HG02970 (cell line): ENCODE measurements around the gene AFG1L.
"Not testable (repeated sequence)": the region's sequence is repeated elsewhere in the genome, so short reads cannot be mapped to it uniquely, and the experiment has no call there.

Experiments used
- ATAC-seq: cut with Tn5 transposase; IDR thresholded peaks from one replicate; pipeline ENCODE4 v1.9.1; 2021; ENCODE audit warnings: mild to moderate bottlenecking, moderate library complexity, moderate number of reproducible peaks; ENCODE audit not compliant: unreplicated experiment, low FRiP score

Gene AFG1L

DNA sequence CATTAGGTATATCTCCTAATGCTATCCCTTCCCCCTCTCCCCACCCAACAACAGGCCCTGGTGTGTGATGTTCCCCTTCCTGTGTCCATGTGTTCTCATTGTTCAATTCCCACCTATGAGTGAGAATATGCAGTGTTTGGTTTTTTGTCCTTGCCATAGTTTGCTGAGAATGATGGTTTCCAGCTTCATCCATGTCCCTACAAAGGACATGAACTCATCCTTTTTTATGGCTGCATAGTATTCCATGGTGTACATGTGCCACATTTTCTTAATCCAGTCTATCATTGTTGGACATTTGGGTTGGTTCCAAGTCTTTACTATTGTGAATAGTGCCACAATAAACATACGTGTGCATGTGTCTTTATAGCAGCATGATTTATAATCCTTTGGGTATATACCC, 154.9 kb downstream of the AFG1L start:
- not testable (repeated sequence) for ATAC-seq

DNA sequence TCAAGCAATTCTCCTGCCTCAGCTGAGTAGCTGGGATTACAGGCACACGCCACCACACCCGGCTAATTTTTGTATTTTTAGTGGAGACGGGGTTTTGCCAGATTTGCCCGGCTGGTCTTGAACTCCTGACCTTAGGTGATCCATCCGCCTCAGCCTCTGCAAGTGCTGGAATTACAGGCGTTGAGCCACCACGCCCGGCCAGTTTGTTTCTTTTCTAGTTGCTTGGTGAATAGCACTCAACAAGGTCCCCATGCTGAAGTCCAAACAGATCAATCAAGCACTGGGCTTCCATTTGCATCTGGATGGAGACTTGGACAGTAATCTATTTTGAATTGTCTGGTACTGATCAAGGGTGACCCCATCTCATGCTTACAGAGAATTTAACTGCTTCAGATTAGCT, 157.0 kb downstream of the AFG1L start:
- ATAC-seq = no peak

DNA sequence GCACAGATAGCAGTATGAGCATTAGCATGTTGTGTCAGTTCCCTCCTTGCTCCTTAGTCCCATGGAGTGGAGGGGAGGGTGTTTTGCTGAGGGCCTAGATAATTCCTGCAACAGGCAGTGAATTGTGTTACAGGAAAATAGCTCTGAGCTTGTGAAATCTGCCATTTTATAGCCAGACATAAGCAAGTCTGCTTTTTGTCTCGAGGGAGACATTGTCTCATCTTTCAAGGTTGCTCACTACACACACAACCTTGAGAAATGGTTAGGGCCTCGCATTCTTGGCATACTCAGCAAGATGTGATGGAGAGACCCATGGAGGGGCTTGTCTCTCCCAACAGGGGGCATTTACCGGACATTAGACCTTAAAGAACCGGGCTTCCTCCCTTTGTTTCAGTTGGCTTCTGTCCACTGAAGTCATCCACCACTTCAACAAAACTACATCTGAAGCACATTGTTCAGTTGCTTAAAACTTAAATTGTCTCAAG, 157.9 kb downstream of the AFG1L start:
- ATAC-seq = no peak

DNA sequence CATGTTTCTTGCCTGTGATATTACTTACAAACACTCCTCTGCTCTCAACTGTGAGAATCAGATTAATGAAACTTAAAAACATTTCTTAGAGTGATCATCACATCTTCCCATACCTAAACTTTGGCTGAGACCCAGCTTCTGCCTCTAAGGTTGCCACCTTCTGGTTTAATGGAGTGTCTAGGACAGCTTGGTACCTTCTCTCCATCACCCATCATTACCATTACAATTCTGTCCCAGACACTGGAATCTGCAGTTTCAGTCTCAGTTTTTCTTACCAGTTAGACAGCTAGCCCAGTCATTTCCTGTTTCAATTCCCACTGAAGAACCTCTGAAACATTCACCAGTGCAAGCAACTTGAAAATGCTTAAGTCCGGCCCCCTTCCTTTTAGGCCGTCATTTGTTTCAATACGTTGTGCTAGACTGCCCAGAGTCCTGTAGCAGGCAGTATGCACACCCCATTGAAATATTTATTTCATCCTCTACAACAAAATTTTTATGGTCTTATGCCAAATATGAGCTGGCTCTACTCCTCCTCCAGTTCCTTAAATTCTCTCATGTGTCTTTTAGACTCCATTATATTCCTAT, 158.8 kb downstream of the AFG1L start:
- no peak for ATAC-seq

DNA sequence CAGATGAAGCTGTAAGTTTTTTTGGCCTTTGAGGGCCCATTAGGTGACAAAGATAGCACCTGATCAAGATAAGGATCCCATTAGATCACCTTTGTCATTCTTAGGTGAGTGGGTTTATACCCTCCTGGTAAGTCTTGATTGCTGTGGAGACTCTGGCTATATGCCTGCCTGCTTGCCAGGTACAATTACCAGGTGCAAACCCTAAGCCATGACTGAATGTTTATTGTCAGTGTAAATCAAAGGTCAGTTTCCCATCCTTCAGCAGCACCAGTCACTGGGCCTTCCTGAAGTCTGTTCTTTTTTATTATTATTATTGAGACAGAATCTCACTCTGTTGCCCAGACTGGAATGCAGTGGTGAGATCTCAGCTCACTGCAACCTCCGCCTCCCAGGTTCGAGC, 159.5 kb downstream of the AFG1L start:
- ATAC-seq = no peak

DNA sequence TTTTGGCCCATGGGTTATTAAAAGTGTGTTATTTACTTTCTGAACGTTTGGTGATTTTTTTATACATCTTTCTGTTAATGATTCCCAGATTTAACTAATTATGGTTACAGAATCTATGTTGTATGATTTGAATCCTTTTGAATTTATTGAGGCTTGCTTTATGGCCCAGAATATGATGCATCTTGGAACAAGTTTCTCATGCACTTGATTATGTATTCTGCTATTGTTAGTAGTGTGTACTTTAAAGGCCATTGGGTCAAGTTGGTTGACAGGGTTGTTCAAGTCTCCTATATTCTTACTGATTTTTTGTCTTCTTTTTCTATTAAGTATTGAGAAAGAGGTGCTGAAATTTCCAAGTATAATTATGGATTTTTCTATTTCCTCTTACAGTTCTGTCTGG, 160.8 kb downstream of the AFG1L start:
- ATAC-seq = no peak

DNA sequence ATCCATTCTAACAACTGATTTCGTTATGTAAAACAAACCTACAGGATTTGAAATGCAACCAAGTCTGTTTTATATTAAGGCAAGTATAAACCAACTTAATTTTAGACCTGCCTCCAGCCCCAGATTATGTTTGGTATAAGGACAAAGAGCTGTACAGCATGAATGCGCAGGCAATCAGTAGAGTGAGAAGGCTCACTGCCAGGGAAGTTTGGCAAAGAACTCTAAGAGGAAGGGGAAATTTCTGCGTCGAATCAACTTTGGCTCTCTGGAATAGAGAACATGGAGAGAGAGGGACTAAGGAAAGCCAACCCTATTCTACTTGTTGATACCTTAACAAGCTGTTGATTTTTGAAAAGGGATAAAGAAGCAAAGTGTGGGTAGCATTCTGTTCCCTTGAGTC, 168.9 kb downstream of the AFG1L start:
- ATAC-seq = no peak

DNA sequence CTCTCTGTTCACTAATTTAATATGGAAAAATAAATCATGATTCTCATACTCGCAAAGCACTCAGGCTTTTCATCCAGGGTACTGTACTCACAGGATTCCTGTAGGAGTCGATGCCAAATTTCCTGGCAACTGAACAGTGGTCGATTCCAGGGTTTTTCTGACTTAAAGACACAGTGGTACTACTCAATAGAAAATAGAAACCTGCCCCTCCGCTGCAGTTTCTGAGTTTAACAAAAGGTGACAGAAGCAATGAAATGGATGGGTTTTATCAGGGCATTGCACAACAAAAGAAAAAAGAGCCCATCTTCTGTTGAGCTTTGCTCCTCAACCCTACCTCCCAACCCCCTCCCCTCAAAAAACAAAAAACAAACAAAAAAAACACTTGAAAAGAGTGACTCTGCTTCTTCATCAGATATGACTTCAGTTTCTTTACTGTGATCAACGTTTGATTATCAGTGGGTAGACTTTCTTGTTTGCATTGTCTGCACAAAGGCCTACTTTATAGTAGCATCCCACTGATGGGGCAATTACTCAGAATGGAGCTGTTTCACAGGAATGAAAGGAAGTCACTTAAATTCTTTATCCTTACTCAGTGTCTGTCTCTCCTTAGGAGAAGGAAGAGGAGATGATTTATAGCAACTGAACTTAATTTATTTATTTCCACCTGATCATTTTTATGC, 169.7 kb downstream of the AFG1L start:
- ATAC-seq = no peak

DNA sequence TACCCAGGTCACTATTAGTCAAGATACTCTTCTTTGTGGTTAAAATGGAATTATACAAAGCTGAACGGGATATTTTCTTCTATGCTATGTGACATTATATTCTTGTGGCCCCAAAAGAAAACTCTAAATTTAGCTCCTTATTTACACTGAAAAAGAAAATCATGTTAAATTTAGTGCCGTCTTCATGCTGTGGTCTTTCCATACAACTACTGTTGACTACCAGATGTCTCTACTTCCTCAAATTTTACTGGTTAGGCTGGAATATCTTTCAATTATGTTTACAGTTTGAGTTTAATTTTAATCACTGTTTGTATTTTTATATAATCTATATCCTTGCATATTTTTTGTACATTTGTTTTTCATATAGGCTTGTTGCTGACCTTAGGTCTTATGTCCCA, 170.2 kb downstream of the AFG1L start:
- ATAC-seq = no peak

DNA sequence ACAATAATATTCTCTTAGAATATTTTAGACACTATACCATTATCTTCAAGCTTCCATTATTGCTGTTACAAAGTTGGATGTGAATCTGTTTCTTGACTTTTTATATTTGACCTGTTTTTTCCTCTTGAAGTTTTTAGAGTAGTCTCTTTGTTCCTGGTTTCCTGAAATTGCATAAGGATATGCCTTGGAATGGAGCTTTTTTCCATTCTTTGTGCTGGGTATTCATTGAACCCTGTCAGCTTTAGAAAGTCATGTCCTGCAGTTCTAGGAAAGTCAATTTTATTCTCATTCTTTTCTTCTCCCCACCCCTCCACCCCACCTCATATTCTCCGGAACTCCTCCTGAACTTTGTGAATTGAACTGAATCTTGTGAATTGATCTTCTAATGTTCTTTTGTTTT, 173.5 kb downstream of the AFG1L start:
- ATAC-seq = no peak

DNA sequence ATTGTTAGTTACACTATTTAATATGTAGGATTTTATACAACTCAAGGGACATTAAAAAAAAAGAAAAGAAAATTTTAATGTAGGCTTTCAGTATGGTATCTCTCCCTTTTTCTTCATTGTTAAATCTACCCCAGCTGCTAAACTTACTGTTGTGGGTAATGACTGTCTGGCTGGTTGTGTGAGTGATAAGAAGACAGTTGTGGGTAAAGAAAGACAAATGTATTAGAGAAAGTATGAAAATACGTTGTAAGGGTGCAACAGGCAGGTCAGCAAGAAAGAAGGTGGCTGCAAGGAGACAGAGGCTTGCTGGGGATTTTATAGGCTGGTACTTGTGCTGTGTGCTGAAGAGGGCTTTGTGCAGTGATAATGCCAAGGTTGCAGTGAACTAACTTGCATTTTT, 174.5 kb downstream of the AFG1L start:
- ATAC-seq = no peak

DNA sequence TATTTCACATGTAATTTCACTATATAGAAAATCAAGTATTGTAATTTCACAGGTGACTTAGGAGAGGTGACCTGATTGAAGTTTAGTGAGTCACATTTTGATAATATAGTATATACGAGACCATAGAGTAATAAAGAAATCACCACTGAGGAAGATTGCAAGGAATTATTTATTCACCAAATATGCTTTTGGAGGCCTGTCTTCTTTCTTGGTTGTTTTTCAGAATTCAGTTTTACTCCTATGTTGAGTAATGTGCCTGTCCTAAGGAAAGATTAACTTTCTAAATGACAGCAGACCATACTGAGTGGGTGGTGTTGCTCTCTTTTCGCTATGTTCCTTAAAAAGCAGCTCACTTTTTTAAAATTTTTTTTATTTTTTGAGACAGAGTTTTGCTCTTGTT, 178.3 kb downstream of the AFG1L start:
- ATAC-seq = no peak

DNA sequence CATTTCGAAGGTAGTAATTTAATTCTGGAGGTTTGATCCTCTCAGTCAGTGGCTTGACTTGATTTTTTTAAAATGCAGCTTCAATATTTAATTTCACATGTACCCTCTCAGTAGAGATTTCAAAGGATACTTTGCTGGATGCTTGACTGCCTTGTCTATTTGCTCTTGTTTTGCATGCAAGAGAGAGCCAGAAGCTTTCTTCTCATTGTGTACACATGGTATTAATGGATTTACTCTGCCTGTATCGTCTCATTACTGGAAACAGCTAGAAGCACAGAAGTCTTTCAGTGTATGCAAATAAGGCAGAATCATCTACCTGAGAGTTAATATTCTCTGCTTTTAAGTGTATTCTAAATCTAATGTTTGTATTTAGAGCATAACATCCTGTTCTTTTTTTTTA, 181.5 kb downstream of the AFG1L start:
- no peak for ATAC-seq

DNA sequence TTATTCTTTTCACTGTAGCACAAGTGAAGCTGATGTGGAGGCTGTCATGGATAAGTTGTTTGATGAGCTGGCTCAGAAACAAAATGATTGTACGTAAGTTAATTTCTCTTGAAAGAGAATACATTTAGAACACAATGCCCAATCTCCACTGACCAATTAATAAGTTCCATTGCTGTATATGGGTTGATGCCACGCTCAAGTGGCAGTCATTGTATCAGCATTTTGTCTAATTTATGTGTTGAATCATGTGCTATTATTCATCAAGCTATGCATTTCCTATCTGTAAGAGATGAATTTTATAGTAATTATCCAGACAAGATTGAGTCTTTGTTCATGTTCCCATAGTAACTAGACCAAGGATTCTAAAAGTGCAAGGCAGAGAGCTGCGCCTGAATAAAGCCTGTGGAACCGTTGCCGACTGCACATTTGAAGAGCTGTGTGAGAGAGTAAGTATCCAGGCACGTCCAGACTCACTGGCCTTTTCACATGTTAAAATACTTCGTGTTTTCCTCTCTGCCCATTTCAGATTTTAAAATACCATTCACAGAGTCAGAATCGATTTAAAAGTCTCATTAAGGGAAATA, 182.1 kb downstream of the AFG1L start:
- no peak for ATAC-seq

DNA sequence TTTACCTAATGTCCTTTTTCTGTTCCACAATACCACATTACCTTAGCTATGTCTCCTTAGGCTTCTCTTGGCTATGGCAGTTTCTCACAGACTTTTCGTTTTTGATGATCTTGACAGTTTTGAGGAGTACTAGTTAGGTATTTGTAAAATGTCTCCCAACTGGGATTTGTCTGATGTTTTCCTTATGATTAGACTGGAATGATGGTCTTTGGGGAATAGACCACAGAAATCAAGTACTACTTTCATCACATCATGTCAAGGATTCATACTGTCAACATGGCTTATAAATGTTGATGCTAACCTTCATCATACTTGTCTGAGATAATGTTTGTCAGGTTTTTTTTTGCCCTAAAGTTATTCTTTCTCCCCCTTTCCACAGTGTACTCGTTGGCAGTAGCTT, 187.7 kb downstream of the AFG1L start:
- no peak for ATAC-seq

DNA sequence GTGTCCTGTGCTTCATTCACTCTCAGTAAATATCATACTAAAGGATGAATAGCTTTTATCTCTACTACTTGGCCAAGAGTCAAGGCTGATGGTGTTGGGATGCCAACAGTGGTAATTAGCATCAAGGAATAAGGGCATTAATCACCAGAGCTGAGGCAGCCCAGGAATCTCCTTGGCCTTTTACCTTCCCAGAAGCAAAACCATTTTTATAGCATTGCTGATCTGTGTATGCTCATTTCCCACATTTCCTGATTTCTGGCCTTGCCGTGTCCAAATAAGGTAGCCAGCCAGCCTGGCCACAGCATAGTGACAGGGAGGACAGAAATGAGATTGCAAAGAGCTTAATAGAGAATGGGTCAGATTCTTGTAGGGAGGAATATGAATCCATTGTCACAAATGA, 189.2 kb downstream of the AFG1L start:
- ATAC-seq = no peak

DNA sequence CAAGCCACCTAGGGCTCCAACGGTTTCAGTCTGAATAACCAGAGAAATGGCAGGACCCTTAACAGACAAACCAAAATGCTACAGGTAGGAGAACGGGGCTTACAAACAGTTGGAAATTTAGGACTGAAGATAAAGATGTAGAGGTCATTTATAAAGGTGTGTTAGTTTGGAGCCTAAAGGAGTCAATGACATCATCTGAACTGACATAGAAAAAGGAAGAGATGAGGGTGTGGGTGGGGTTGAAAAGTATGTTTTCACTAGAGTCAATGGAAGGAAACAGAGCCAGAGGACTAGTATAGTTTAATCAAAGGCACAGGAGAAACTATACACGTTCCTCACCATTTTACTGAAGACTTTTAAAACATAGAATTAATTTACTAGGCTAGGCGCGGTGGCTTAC, 194.8 kb downstream of the AFG1L start:
- ATAC-seq = no peak

DNA sequence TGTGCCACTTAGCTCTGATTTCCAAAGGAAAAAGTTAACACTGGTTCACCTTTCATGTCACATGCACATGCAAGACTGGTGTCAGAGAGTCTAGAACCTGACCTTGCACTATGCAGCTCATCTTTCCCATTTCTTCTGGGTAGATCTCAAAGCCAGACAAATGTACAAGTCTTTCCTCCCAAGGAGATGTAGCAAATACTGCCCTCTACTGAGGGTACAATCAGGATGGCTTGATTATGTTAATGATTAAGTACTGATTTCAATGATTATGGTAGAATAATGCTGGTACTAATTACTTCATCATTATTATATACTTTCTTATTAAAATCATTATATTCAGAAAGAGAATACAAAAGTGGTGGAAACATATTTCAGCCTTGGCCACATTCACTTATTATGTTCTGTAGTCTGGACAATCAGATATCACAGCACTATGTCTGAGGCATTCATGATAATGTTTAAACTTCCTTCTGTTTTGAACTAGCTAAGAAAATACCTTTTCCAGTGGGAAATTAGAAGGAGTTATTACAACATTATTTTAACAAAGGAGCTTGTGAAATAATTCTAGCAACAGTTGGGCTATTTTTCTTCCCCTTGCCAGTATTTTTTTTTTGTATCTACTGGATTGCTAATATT, 197.4 kb downstream of the AFG1L start:
- no peak for ATAC-seq

DNA sequence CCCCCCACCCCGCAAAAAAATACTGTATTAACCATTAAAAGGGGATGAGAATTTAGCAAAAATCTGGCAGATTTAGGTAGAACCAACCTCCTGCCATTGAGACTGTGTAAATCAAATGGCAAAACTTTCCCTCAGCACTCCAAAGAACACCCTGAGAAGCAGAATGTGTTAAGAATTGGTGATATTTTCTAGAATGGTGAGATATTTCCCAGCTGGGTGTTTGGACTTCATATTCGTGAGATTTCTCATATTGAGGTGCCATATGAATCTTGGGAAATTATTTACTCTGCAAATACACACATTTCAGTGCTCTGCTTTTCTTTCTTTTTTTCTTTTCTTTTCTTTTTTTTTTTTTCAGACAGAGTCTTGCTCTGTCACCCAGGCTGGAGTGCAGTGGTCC, 199.6 kb downstream of the AFG1L start:
- ATAC-seq = no peak

DNA sequence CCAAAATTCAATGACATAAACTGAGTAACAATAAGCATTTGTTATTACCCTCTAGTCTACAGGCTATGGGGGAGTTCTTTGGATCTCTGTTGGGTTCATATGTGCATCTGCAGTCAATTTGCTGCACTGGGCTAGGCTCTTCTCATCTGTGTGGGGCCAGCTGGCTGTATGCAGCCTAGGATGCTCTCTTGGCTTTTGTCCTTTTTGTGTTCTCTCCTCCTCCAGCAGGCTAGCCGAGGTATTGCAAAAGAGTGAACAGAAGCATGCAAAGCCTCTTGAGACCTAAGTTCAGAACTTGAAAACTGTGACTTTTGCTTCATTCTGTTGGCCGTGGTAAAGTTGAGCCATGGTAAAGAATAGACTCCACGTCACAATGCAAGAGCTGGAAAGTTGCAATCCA, 203.0 kb downstream of the AFG1L start:
- no peak for ATAC-seq

DNA sequence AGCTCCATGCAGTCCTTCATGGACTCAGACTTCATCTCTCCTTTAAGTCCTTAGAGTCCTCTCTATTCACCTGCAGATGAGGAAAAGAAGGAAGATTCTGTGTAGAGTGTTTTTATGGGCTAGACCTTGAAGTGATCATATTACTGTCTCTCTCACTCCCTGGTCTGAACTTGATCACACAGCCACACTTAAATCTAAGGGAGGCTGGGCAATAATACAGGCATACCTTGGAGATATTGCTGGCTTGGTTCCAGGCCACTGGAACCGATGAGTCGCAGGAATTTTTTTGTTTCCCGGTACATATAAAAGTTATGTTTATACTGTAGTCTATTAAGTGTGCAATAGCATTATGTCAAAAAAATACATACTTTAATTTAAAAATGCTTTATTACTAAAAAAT, 206.7 kb downstream of the AFG1L start:
- no peak for ATAC-seq

DNA sequence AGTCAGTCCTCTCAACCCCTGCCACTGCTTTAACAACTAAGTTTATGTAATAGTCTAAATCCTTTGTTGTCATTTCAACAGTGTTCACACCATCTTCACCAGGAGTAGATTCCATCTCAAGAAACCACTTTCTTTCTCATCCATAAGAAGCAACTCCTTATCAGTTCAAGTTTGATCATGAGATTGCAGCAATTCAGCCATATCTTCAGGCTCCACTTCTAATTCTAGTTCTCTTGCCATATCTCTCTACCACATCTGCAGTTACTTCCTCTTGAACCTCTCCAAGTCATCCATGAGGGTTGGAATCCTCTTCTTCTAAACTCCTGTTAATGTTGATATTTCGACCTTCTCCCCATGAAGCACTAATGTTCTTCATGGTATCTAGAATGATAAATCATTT, 208.0 kb downstream of the AFG1L start:
- ATAC-seq = no peak
